Glutamatergic neuron (in vitro differentiated cells): Measurements from ENCODE around the gene PAFAH1B1. TPM values are rescaled to one million over a fixed set of nuclear protein-coding genes. Genes with fewer than 3 reads are reported as not detected.

Experiments
- DNase-seq: peaks from one replicate; pipeline ENCODE4 v3.0.0; 2022
- H3K27ac Mint-ChIP-seq: one replicate; pipeline ENCODE4 v1.8.0; 2020; ENCODE audit warnings: mild to moderate bottlenecking, mixed read lengths, inconsistent platforms; ENCODE audit not compliant: unreplicated experiment
- H3K27me3 Mint-ChIP-seq: one replicate; pipeline ENCODE4 v1.8.0; 2020; ENCODE audit warnings: mild to moderate bottlenecking, moderate library complexity, mixed read lengths, inconsistent platforms; ENCODE audit not compliant: unreplicated experiment
- H3K36me3 Mint-ChIP-seq: one replicate; pipeline ENCODE4 v1.8.0; 2020; ENCODE audit warnings: mild to moderate bottlenecking, mixed read lengths, inconsistent platforms; ENCODE audit not compliant: unreplicated experiment
- H3K4me1 Mint-ChIP-seq: one replicate; pipeline ENCODE4 v1.8.0; 2020; ENCODE audit warnings: mild to moderate bottlenecking, low read depth, mixed read lengths, inconsistent platforms; ENCODE audit not compliant: unreplicated experiment
- H3K4me3 Mint-ChIP-seq: one replicate; pipeline ENCODE4 v1.8.0; 2020; ENCODE audit warnings: mild to moderate bottlenecking, mixed read lengths, inconsistent platforms; ENCODE audit not compliant: unreplicated experiment
- H3K9me3 Mint-ChIP-seq: one replicate; pipeline ENCODE4 v1.8.0; 2020; ENCODE audit warnings: mild to moderate bottlenecking, moderate library complexity, mixed read lengths, inconsistent platforms; ENCODE audit not compliant: unreplicated experiment
- CTCF ChIP-seq: fragments of 200-600 bp; sonication (generic); IDR thresholded peaks from one replicate; pipeline ENCODE4 v1.5.0; 2021; ENCODE audit not compliant: partially characterized antibody, unreplicated experiment
- total RNA-seq: library from RNA; stranded (reverse); fragmentation: NEBNext Ultra II Directional; extraction: Animal tissue kit (Norgen Biotek cat#: 25700); gene quantifications from one replicate; pipeline ENCODE4 v1.2.1, GENCODE V29; 2021; ENCODE audit not compliant: unreplicated experiment

Gene PAFAH1B1
- total RNA-seq, 1 donor from 2014 or later = 296 TPM

- no peak for TF ChIP-seq CTCF
- no peak overlapping the region for H3K4me3 Mint-ChIP-seq
- no peaks in the 10 kb centered on the region for H3K36me3 Mint-ChIP-seq
- no peaks in the 10 kb centered on the region for H3K9me3 Mint-ChIP-seq
- DNase-seq = peak; percentile 8
- peaks cover 4% of the 10 kb centered on the region for H3K4me1 Mint-ChIP-seq
- H3K27ac Mint-ChIP-seq = no peak overlapping the region
- peaks cover 4% of the 10 kb centered on the region for H3K27me3 Mint-ChIP-seq
Observed at GRCh38 chr17:2703181-2703580, 109.7 kb downstream of the PAFAH1B1 start.

- H3K4me3 Mint-ChIP-seq = no peak overlapping the region
- peaks cover 4% of the 10 kb centered on the region for H3K4me1 Mint-ChIP-seq
- H3K27me3 Mint-ChIP-seq = peaks cover 4% of the 10 kb centered on the region
- DNase-seq = no peak
- no peak overlapping the region for H3K27ac Mint-ChIP-seq
- no peaks in the 10 kb centered on the region for H3K9me3 Mint-ChIP-seq
- no peaks in the 10 kb centered on the region for H3K36me3 Mint-ChIP-seq
- TF ChIP-seq CTCF = no peak
Observed at GRCh38 chr17:2703606-2704005, 110.2 kb downstream of the PAFAH1B1 start.

- Mint-ChIP-seq H3K27me3 (peaks cover 4% of the 10 kb centered on the region), H3K27ac (no peak overlapping the region), H3K4me1 (peaks cover 4% of the 10 kb centered on the region), H3K4me3 (no peak overlapping the region), H3K36me3 (no peaks in the 10 kb centered on the region), H3K9me3 (no peaks in the 10 kb centered on the region)
- TF ChIP-seq CTCF = no peak
- peak; percentile 15 for DNase-seq
Observed at GRCh38 chr17:2704031-2704889, 110.8 kb downstream of the PAFAH1B1 start.

- no peak for TF ChIP-seq CTCF
- Mint-ChIP-seq H3K4me1 (peaks cover 4% of the 10 kb centered on the region), H3K9me3 (no peaks in the 10 kb centered on the region), H3K36me3 (no peaks in the 10 kb centered on the region), H3K27me3 (peaks cover 4% of the 10 kb centered on the region), H3K4me3 (no peak overlapping the region), H3K27ac (no peak overlapping the region)
- DNase-seq = no peak
Observed at GRCh38 chr17:2704890-2705248, 111.4 kb downstream of the PAFAH1B1 start.

- Mint-ChIP-seq H3K9me3 (no peaks in the 10 kb centered on the region), H3K36me3 (no peaks in the 10 kb centered on the region), H3K27ac (no peak overlapping the region), H3K27me3 (peaks cover 4% of the 10 kb centered on the region), H3K4me1 (peaks cover 7% of the 10 kb centered on the region), H3K4me3 (no peak overlapping the region)
- DNase-seq = no peak
- no peak for TF ChIP-seq CTCF
Observed at GRCh38 chr17:2705263-2705662, 111.8 kb downstream of the PAFAH1B1 start.
